Activated CD8-positive, alpha-beta T cell treated with anti-CD3 and anti-CD28 coated beads for 36 hours (primary cell): ENCODE data around the gene SRBD1. TPM values are rescaled to one million over a fixed set of nuclear protein-coding genes. Genes with fewer than 3 reads are reported as not detected.

Source experiments
- ATAC-seq: fragments of 200-7000 bp; cut with Tn5 transposase; one replicate; pipeline ENCODE4 v1.10.0; 2021; ENCODE audit warnings: mild to moderate bottlenecking, moderate library complexity
- CTCF ChIA-PET: fragments of 350-600 bp; sonication (Branson Sonifier 250); formaldehyde crosslinking; loops from one replicate; lab custom pipeline; 2021; ENCODE audit warnings: antibody characterized with exemption; lab: Charles Lee
- POLR2A ChIA-PET: fragments of 350-600 bp; sonication (Branson Sonifier 250); formaldehyde crosslinking; loops from one replicate; lab custom pipeline; 2021; ENCODE audit warnings: antibody characterized with exemption; lab: Charles Lee
- DNase-seq: peaks from one replicate; pipeline ENCODE4 v3.0.0-alpha.2; 2020
- H3K27ac Mint-ChIP-seq: one replicate; pipeline ENCODE4 v1.8.0; 2021; ENCODE audit warnings: mild to moderate bottlenecking, mixed read lengths
- H3K27me3 Mint-ChIP-seq: one replicate; pipeline ENCODE4 v1.8.0; 2021; ENCODE audit warnings: mixed read lengths
- H3K36me3 Mint-ChIP-seq: one replicate; pipeline ENCODE4 v1.8.0; 2021; ENCODE audit warnings: low read depth, mixed read lengths
- H3K4me1 Mint-ChIP-seq: one replicate; pipeline ENCODE4 v1.8.0; 2021; ENCODE audit warnings: low read depth, mixed read lengths
- H3K4me3 Mint-ChIP-seq: one replicate; pipeline ENCODE4 v1.8.0; 2021; ENCODE audit warnings: mild to moderate bottlenecking, moderate library complexity, mixed read lengths
- H3K9me3 Mint-ChIP-seq: one replicate; pipeline ENCODE4 v1.8.0; 2021; ENCODE audit warnings: mixed read lengths
- CTCF ChIP-seq: fragments of 200-600 bp; IDR thresholded peaks from one replicate; pipeline ENCODE4 v1.8.0; 2022; ENCODE audit warnings: antibody characterized with exemption, mild to moderate bottlenecking
- intact Hi-C: fragments of 100-400 bp; cut with micrococcal nuclease; formaldehyde crosslinking; loops from one replicate; pipeline ENCODE4 v1.10.0; 2022
- total RNA-seq, 2 experiments: library from RNA; stranded (reverse); gene quantifications; one replicate each; pipeline ENCODE4 v1.2.3, GENCODE V29; 2021

SRBD1 gene
- total RNA-seq, 2 experiments from 2014 or later: 14.8 to 21.7 TPM

GRCh38 chr2:45352506-45352905 lies 258.6 kb downstream of the SRBD1 start:
- CTCF ChIA-PET: no interaction called here
- TF ChIP-seq CTCF: no peak

GRCh38 chr2:45345331-45346234 lies 265.5 kb downstream of the SRBD1 start:
- ChIA-PET POLR2A (interaction anchor here (1.5 kb wide), 1 partner anchor 18 kb away, joined by 3 read pairs; no protein-coding TSS in a partner anchor), CTCF (no interaction called here)
- H3K9me3 Mint-ChIP-seq: no peaks in the 10 kb centered on the region
- no peak for ATAC-seq
- intact Hi-C loops: no loop called here
- DNase-seq: no peak
- H3K4me3 Mint-ChIP-seq: no peak overlapping the region
- H3K27ac Mint-ChIP-seq: no peak overlapping the region
- TF ChIP-seq CTCF: no peak
- H3K27me3 Mint-ChIP-seq: peaks cover 7% of the 10 kb centered on the region
- H3K36me3 Mint-ChIP-seq: no peaks in the 10 kb centered on the region
- no peaks in the 10 kb centered on the region for H3K4me1 Mint-ChIP-seq

More at GRCh38 chr2:45352506-45352905, 258.6 kb downstream of the SRBD1 start:
- ATAC-seq (no peak), DNase-seq (no peak)
- intact Hi-C loops: no loop called here
- no peaks in the 10 kb centered on the region for H3K27me3 Mint-ChIP-seq
- H3K9me3 Mint-ChIP-seq: no peaks in the 10 kb centered on the region
- no peak overlapping the region for H3K4me3 Mint-ChIP-seq
- no peaks in the 10 kb centered on the region for H3K4me1 Mint-ChIP-seq
- POLR2A ChIA-PET: no interaction called here
- H3K27ac Mint-ChIP-seq: no peak overlapping the region
- H3K36me3 Mint-ChIP-seq: no peaks in the 10 kb centered on the region

GRCh38 chr2:45344502-45344901 lies 266.6 kb downstream of the SRBD1 start:
- Mint-ChIP-seq H3K9me3 (no peaks in the 10 kb centered on the region), H3K36me3 (no peaks in the 10 kb centered on the region), H3K27ac (no peak overlapping the region), H3K4me1 (no peaks in the 10 kb centered on the region), H3K27me3 (peaks cover 7% of the 10 kb centered on the region), H3K4me3 (no peak overlapping the region)
- no peak for TF ChIP-seq CTCF
- no peak for DNase-seq
- ChIA-PET CTCF (no interaction called here), POLR2A (no interaction called here)
- intact Hi-C loops: no loop called here
- ATAC-seq: no peak

- Mint-ChIP-seq H3K4me3 (no peak overlapping the region), H3K9me3 (no peaks in the 10 kb centered on the region), H3K27ac (no peak overlapping the region), H3K27me3 (peaks cover 7% of the 10 kb centered on the region), H3K36me3 (no peaks in the 10 kb centered on the region), H3K4me1 (no peaks in the 10 kb centered on the region)
- no peak for DNase-seq
- intact Hi-C loops: no loop called here
- no peak for TF ChIP-seq CTCF
- ATAC-seq: no peak
- ChIA-PET CTCF (no interaction called here), POLR2A (no interaction called here)
Observed at GRCh38 chr2:45344071-45344470, 267.0 kb downstream of the SRBD1 start.

GRCh38 chr2:45343251-45344017 lies 267.6 kb downstream of the SRBD1 start:
- intact Hi-C loops: no loop called here
- ATAC-seq: no peak
- CTCF ChIA-PET: no interaction called here
- no peak for TF ChIP-seq CTCF
- Mint-ChIP-seq H3K4me1 (no peaks in the 10 kb centered on the region), H3K36me3 (no peaks in the 10 kb centered on the region), H3K4me3 (no peak overlapping the region), H3K27ac (no peak overlapping the region), H3K9me3 (no peaks in the 10 kb centered on the region), H3K27me3 (peaks cover 7% of the 10 kb centered on the region)
- POLR2A ChIA-PET: no interaction called here
- no peak for DNase-seq
